ENCODE results near the gene PHACTR3. TPM values are rescaled to one million over a fixed set of nuclear protein-coding genes. Genes with fewer than 3 reads are reported as not detected.

The PHACTR3 gene
- total RNA-seq, 1 experiment from 2014 or later, result not detected

GRCh38 chr20:59688999-59689398, 84.7 kb downstream of the PHACTR3 start:
- no peak for ATAC-seq
- no peaks in the 10 kb centered on the region for H3K4me1 ChIP-seq (ENCODE audit: control insufficient read depth in 1 of 2, insufficient read depth in 2 of 2, low read length in 2 of 2)
- no peak overlapping the region for H3K9ac ChIP-seq (ENCODE audit: low read length)
- BruUV-seq (replicated peaks), result no TSS peak
- no peaks in the 10 kb centered on the region for H3K9me2 ChIP-seq (ENCODE audit: insufficient read depth)
- TF ChIP-seq RAD21 (IDR thresholded peaks at IDR 0.05; ENCODE audit: low read depth) (no peak), FOSL1 (IDR thresholded peaks at IDR 0.05; ENCODE audit: low read depth) (no peak), YY1 (IDR thresholded peaks at IDR 0.05; ENCODE audit: extremely low read depth, insufficient replicate concordance, low read depth, low read length) (no peak), ZNF274 (IDR thresholded peaks at IDR 0.05; ENCODE audit: low read depth, low read length) (no peak), EZH2phosphoT487 (IDR thresholded peaks at IDR 0.05; ENCODE audit: borderline replicate concordance) (no peak)
- H3K27me3 ChIP-seq (ENCODE audit: insufficient read depth, low read length), result peaks cover 45% of the 10 kb centered on the region
- RAD21 ChIA-PET (ENCODE audit: low non-redundant PET in 1 of 2, low total read pairs in 2 of 2, uncharacterized antibody in 2 of 2, unreplicated experiment in 2 of 2), result no interaction called here
- POLR2A ChIA-PET, result no interaction called here
- H2AFZ ChIP-seq (ENCODE audit: low read depth, low read length, poor library complexity, severe bottlenecking), result no peak overlapping the region
- no peak for DNase-seq (ENCODE audit: low read depth, low spot score)
- no peaks in the 10 kb centered on the region for H4K20me1 ChIP-seq (ENCODE audit: insufficient read depth)
- no peaks in the 10 kb centered on the region for H3K36me3 ChIP-seq (ENCODE audit: control insufficient read depth in 1 of 2, insufficient read depth in 2 of 2, low read length in 2 of 2)
- no peak overlapping the region for H3K4me2 ChIP-seq (ENCODE audit: low read length)
- no peak overlapping the region for H3K4me3 ChIP-seq (replicated peaks in 1 of 2; ENCODE audit: low read depth in 1 of 2, low read length in 2 of 2)
- CTCF ChIA-PET, result no interaction called here
- H3K79me2 ChIP-seq (ENCODE audit: insufficient read depth, low read length), result no peaks in the 10 kb centered on the region
- H3K27ac ChIP-seq (ENCODE audit: low read depth, low read length), result no peak overlapping the region
- H3K9me3 ChIP-seq (ENCODE audit: control insufficient read depth in 1 of 2, insufficient read depth in 1 of 2, low read depth in 1 of 2, low read length in 2 of 2), result peaks cover 0 to 4% of the 10 kb centered on the region in 2 experiments; a peak in 1 of 4 replicates
- intact Hi-C loops (cut with micrococcal nuclease), result no loop called here

- ChIA-PET POLR2A (no interaction called here), RAD21 (ENCODE audit: low non-redundant PET in 1 of 2, low total read pairs in 2 of 2, uncharacterized antibody in 2 of 2, unreplicated experiment in 2 of 2) (no interaction called here), CTCF (no interaction called here)
- Histone ChIP-seq H3K36me3 (ENCODE audit: control insufficient read depth in 1 of 2, insufficient read depth in 2 of 2, low read length in 2 of 2) (no peaks in the 10 kb centered on the region), H3K27ac (ENCODE audit: low read depth, low read length) (no peak overlapping the region), H2AFZ (ENCODE audit: low read depth, low read length, poor library complexity, severe bottlenecking) (no peak overlapping the region), H3K9ac (ENCODE audit: low read length) (no peak overlapping the region), H3K9me2 (ENCODE audit: insufficient read depth) (no peaks in the 10 kb centered on the region), H4K20me1 (ENCODE audit: insufficient read depth) (no peaks in the 10 kb centered on the region), H3K4me1 (ENCODE audit: control insufficient read depth in 1 of 2, insufficient read depth in 2 of 2, low read length in 2 of 2) (no peaks in the 10 kb centered on the region), H3K4me2 (ENCODE audit: low read length) (no peak overlapping the region), H3K27me3 (ENCODE audit: insufficient read depth, low read length) (peaks cover 46% of the 10 kb centered on the region), H3K9me3 (ENCODE audit: control insufficient read depth in 1 of 2, insufficient read depth in 1 of 2, low read depth in 1 of 2, low read length in 2 of 2) (peaks cover 0 to 4% of the 10 kb centered on the region in 2 experiments; a peak in 1 of 4 replicates), H3K4me3 (replicated peaks in 1 of 2; ENCODE audit: low read depth in 1 of 2, low read length in 2 of 2) (no peak overlapping the region), H3K79me2 (ENCODE audit: insufficient read depth, low read length) (no peaks in the 10 kb centered on the region)
- ATAC-seq (no peak), DNase-seq (ENCODE audit: low read depth, low spot score) (no peak)
- intact Hi-C loops (cut with micrococcal nuclease), result no loop called here
- TF ChIP-seq SRF (IDR thresholded peaks at IDR 0.05; ENCODE audit: low read depth) (no peak), POLR2A (IDR thresholded peaks at IDR 0.05; ENCODE audit: borderline replicate concordance, extremely low read depth, insufficient read depth, insufficient read length) (no peak), CTCF (IDR thresholded peaks at IDR 0.05 in 2 of 3, conservative IDR thresholded peaks at IDR 0.05 in 1 of 3; ENCODE audit: borderline replicate concordance in 1 of 3, insufficient read depth in 1 of 3, low read depth in 2 of 3, low read length in 2 of 3) (no peak), ZNF274 (IDR thresholded peaks at IDR 0.05; ENCODE audit: low read depth, low read length) (no peak), SP1 (IDR thresholded peaks at IDR 0.05; ENCODE audit: low read depth) (no peak), TCF7L2 (IDR thresholded peaks at IDR 0.05; ENCODE audit: borderline replicate concordance, extremely low read depth, insufficient read depth, insufficient read length) (no peak), CEBPB (IDR thresholded peaks at IDR 0.05; ENCODE audit: low read depth) (no peak), ATF3 (IDR thresholded peaks at IDR 0.05) (no peak), YY1 (IDR thresholded peaks at IDR 0.05; ENCODE audit: extremely low read depth, insufficient replicate concordance, low read depth, low read length) (no peak), JUND (IDR thresholded peaks at IDR 0.05) (no peak), EGR1 (IDR thresholded peaks at IDR 0.05; ENCODE audit: low read depth) (no peak), MAX (IDR thresholded peaks at IDR 0.05) (no peak)
- BruUV-seq (replicated peaks), result no TSS peak
These were observed 85.8 kb downstream of the PHACTR3 start for GRCh38 chr20:59690101-59690500.

Measured in HCT116 (cell line).